Gastrocnemius medialis (tissue), 4 donors: ENCODE data around the gene CYREN.

Experiments used
- POLR2A ChIP-seq, 2 donors: fragments of 450-650 bp; IDR thresholded peaks; one replicate each; pipeline ENCODE4 v1.6.1; 2017; ENCODE audit warnings: antibody characterized with exemption in 2 of 2, mild to moderate bottlenecking in 2 of 2, moderate library complexity in 2 of 2
- TF ChIP-seq, protein P1 (sequence below), 5 experiments: fragments of 450-650 bp in 3 of 5; fragments of 200-600 bp in 2 of 5; sonication (generic) in 2 of 5; IDR thresholded peaks in 4 of 5; conservative IDR thresholded peaks in 1 of 5; 1 replicate in 4 of 5; 2 replicates in 1 of 5; pipeline ENCODE4 v1.5.1; 2016 to 2019; ENCODE audit warnings: antibody characterized with exemption in 5 of 5, mild to moderate bottlenecking in 3 of 5, moderate library complexity in 3 of 5

DNA sequence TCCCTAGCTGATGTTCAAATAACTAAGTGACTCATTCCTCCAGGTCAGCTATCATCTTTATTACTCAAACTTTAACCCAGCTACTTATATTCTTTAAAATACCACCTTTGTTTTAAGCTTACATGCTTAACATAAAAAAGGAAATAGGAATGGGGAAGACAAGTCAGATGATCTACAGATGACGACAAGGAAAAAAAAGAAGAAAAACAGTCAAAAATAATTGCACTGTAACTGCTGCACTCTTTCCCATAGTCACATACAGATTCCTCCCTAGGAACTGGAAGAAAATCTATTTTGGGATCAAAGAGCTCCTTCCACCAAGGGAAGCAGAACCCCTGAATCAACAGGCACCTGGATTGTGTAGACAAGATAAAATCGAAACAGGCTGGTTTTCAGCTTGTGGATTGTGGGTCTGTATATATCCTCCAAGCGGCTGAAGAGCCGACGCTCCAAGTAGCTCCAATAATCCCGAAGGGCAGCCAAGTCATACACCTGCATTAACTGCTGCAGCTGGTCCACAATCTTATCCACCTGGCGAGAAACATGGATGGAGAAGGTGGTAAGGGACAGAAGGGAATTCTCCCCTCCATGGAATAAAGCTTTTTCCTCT is 38.8 kb upstream of the CYREN start:
- TF ChIP-seq, protein P1, sequence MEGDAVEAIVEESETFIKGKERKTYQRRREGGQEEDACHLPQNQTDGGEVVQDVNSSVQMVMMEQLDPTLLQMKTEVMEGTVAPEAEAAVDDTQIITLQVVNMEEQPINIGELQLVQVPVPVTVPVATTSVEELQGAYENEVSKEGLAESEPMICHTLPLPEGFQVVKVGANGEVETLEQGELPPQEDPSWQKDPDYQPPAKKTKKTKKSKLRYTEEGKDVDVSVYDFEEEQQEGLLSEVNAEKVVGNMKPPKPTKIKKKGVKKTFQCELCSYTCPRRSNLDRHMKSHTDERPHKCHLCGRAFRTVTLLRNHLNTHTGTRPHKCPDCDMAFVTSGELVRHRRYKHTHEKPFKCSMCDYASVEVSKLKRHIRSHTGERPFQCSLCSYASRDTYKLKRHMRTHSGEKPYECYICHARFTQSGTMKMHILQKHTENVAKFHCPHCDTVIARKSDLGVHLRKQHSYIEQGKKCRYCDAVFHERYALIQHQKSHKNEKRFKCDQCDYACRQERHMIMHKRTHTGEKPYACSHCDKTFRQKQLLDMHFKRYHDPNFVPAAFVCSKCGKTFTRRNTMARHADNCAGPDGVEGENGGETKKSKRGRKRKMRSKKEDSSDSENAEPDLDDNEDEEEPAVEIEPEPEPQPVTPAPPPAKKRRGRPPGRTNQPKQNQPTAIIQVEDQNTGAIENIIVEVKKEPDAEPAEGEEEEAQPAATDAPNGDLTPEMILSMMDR (IDR thresholded peaks at IDR 0.05 in 4 of 5, conservative IDR thresholded peaks at IDR 0.05 in 1 of 5), result no peak
- no peak for TF ChIP-seq POLR2A (IDR thresholded peaks at IDR 0.05)
